CD14-positive monocyte (primary cell): ENCODE results near the gene BDKRB2. TPM values are rescaled to one million over a fixed set of nuclear protein-coding genes. Genes with fewer than 3 reads are reported as not detected.
"Not testable (repeated sequence)": the region's sequence is repeated elsewhere in the genome, so short reads cannot be mapped to it uniquely, and the experiment has no call there.

ENCODE experiments used
- DNase-seq, 3 donors: peaks; one replicate each; pipeline ENCODE4 v3.0.0-alpha.2; 2011 to 2022
- H2AFZ ChIP-seq: 2 replicates; pipeline ENCODE4 v1.6.0; 2012; ENCODE audit warnings: mild to moderate bottlenecking, low read depth, low read length, inconsistent platforms; ENCODE audit not compliant: insufficient read depth, poor library complexity, severe bottlenecking
- H3K27ac ChIP-seq, 2 donors: 1 replicate in 1 of 2; 2 replicates in 1 of 2; pipeline ENCODE4 v1.5.1; 2012 to 2013; ENCODE audit warnings: low read length in 2 of 2, control low read depth in 1 of 2, inconsistent platforms in 1 of 2, low read depth in 1 of 2, mild to moderate bottlenecking in 1 of 2
- H3K27me3 ChIP-seq, 2 donors: one replicate each; pipeline versions ENCODE4 v1.6.0 to v1.6.1; 2011 to 2013; ENCODE audit warnings: low read length in 2 of 2; ENCODE audit not compliant: control insufficient read depth in 2 of 2, insufficient read depth in 2 of 2
- H3K36me3 ChIP-seq, 2 donors: replicated peaks in 1 of 2; 1 replicate in 1 of 2; 2 replicates in 1 of 2; pipeline versions ENCODE4 v1.5.1 to v1.6.1; 2012 to 2013; ENCODE audit warnings: low read length in 2 of 2, control low read depth in 1 of 2, inconsistent platforms in 1 of 2, mild to moderate bottlenecking in 1 of 2; ENCODE audit not compliant: insufficient read depth in 2 of 2, control insufficient read depth in 1 of 2
- H3K4me1 ChIP-seq, 2 donors: 1 replicate in 1 of 2; 2 replicates in 1 of 2; pipeline versions ENCODE4 v1.5.1 to v1.6.1; 2012 to 2013; ENCODE audit warnings: low read length in 2 of 2, control low read depth in 1 of 2, inconsistent platforms in 1 of 2, mild to moderate bottlenecking in 1 of 2, moderate library complexity in 1 of 2; ENCODE audit not compliant: insufficient read depth in 2 of 2, control insufficient read depth in 1 of 2
- H3K4me2 ChIP-seq: replicated peaks from 2 replicates; pipeline ENCODE3; 2012; ENCODE audit warnings: low read length, moderate library complexity, mild to moderate bottlenecking; ENCODE audit not compliant: poor library complexity, severe bottlenecking; ENCODE audit errors: extremely low read depth
- H3K4me3 ChIP-seq, 3 experiments: fragments of 200-600 bp in 1 of 3; sonication (generic) in 1 of 3; replicated peaks in 1 of 3; 1 replicate in 2 of 3; 2 replicates in 1 of 3; pipeline ENCODE4 v1.5.1; 2011 to 2013; ENCODE audit warnings: low read length in 3 of 3, mild to moderate bottlenecking in 3 of 3, control low read depth in 2 of 3, low read depth in 2 of 3, inconsistent platforms in 1 of 3, moderate library complexity in 1 of 3
- H3K79me2 ChIP-seq: 2 replicates; pipeline ENCODE4 v1.6.0; 2012; ENCODE audit warnings: mild to moderate bottlenecking, control low read depth, inconsistent platforms, low read length, moderate library complexity; ENCODE audit not compliant: insufficient read depth
- H3K9ac ChIP-seq: 2 replicates; pipeline ENCODE4 v1.6.0; 2017; ENCODE audit warnings: low read length, mild to moderate bottlenecking; ENCODE audit not compliant: insufficient read depth, poor library complexity, severe bottlenecking
- H3K9me3 ChIP-seq, 2 donors: replicated peaks in 1 of 2; 1 replicate in 1 of 2; 2 replicates in 1 of 2; pipeline versions ENCODE4 v1.5.1 to v1.6.1; 2012 to 2013; ENCODE audit warnings: low read length in 2 of 2, control low read depth in 1 of 2; ENCODE audit not compliant: control insufficient read depth in 1 of 2, insufficient read depth in 1 of 2
- H4K20me1 ChIP-seq: 2 replicates; pipeline ENCODE4 v1.6.0; 2012; ENCODE audit warnings: mild to moderate bottlenecking, low read length, control low read depth, moderate library complexity; ENCODE audit not compliant: insufficient read depth
- H3K27ac Mint-ChIP-seq, 7 donors: one replicate each; pipeline ENCODE4 v1.8.0; 2020; ENCODE audit warnings: mild to moderate bottlenecking in 7 of 7, mixed read lengths in 7 of 7, moderate library complexity in 6 of 7, inconsistent platforms in 2 of 7
- H3K27me3 Mint-ChIP-seq, 3 donors: one replicate each; pipeline ENCODE4 v1.8.0; 2021 to 2022; ENCODE audit warnings: low read depth in 3 of 3, mild to moderate bottlenecking in 3 of 3, mixed read lengths in 3 of 3, moderate library complexity in 3 of 3, inconsistent platforms in 1 of 3
- H3K36me3 Mint-ChIP-seq, 2 donors: one replicate each; pipeline ENCODE4 v1.8.0; 2020; ENCODE audit warnings: mixed read lengths in 2 of 2, inconsistent platforms in 1 of 2, mild to moderate bottlenecking in 1 of 2
- H3K4me1 Mint-ChIP-seq: one replicate; pipeline ENCODE4 v1.8.0; 2020; ENCODE audit warnings: mild to moderate bottlenecking, mixed read lengths
- H3K4me3 Mint-ChIP-seq, 2 donors: one replicate each; pipeline ENCODE4 v1.8.0; 2020; ENCODE audit warnings: mild to moderate bottlenecking in 2 of 2, mixed read lengths in 2 of 2, moderate library complexity in 1 of 2
- H3K9me3 Mint-ChIP-seq, 7 donors: one replicate each; pipeline ENCODE4 v1.8.0; 2020 to 2022; ENCODE audit warnings: mixed read lengths in 7 of 7, mild to moderate bottlenecking in 6 of 7, moderate library complexity in 6 of 7, inconsistent platforms in 2 of 7
- CTCF ChIP-seq: fragments of 200-600 bp; IDR thresholded peaks from one replicate; pipeline ENCODE4 v1.8.0; 2022; ENCODE audit warnings: antibody characterized with exemption, mild to moderate bottlenecking
- WGBS: methylation state at CpG from one replicate; pipeline ENCODE4 v1.1.5; 2013; ENCODE audit warnings: missing lambda C conversion rate; ENCODE audit not compliant: insufficient coverage; 5-methylcytosine and 5-hydroxymethylcytosine counted together
- intact Hi-C, 2 donors: fragments of 100-400 bp; cut with micrococcal nuclease; formaldehyde crosslinking; loops; one replicate each; pipeline versions ENCODE4 v1.15.0 to v1.15.1; 2023
- polyA plus RNA-seq, 3 donors: library from polyadenylated mRNA; depleted of rRNA in 1 of 3; unstranded in 2 of 3; stranded (reverse) in 1 of 3; fragments of 300-500 nt in 2 of 3; fragments of >200 nt in 1 of 3; fragmentation: Illumina TruSeq in 2 of 3; gene quantifications; 1 replicate in 2 of 3; 2 replicates in 1 of 3; pipeline ENCODE4 v1.2.3, GENCODE V29; 2012 to 2021

BDKRB2 gene
- polyA plus RNA-seq, 3 donors = not detected

DNA sequence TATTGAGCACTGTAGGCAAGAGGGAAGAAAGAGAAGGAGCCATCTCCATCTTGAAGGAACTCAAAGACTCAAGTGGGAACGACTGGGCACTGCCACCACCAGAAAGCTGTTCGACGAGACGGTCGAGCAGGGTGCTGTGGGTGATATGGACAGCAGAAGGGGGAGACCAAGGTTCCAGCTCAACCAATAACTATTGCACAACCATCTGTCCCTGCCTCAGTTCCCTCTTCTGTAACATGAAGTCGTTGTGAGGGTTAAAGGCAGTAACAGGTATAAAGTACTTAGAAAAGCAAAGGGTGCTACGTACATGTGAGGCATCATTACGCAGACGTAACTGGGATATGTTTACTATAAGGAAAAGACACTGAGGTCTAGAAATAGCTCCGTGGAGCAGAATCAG, 37.5 kb downstream of the BDKRB2 start:
- no peak overlapping the region for H3K27ac Mint-ChIP-seq
- H3K4me3 Mint-ChIP-seq = no peak overlapping the region
- Histone ChIP-seq H3K4me2 (no peak overlapping the region), H3K79me2 (no peaks in the 10 kb centered on the region), H4K20me1 (no peaks in the 10 kb centered on the region), H3K9ac (no peak overlapping the region), H3K27me3 (no peaks in the 10 kb centered on the region), H3K9me3 (peaks cover 0 to 6% of the 10 kb centered on the region in 2 donors), H3K27ac (no peak overlapping the region), H3K36me3 (no peaks in the 10 kb centered on the region), H2AFZ (no peak overlapping the region), H3K4me1 (no peaks in the 10 kb centered on the region), H3K4me3 (no peak overlapping the region)
- intact Hi-C loops = no loop called here
- peaks cover 0 to 10% (median 7%) of the 10 kb centered on the region in 7 donors for H3K9me3 Mint-ChIP-seq
- DNase-seq = no peak
- H3K36me3 Mint-ChIP-seq = no peaks in the 10 kb centered on the region
- 83% methylated on average over 3 of the region's 10 CpGs for WGBS
- TF ChIP-seq CTCF = no peak
- peaks cover 5 to 8% (median 5%) of the 10 kb centered on the region in 3 donors for H3K27me3 Mint-ChIP-seq
- H3K4me1 Mint-ChIP-seq = no peaks in the 10 kb centered on the region

GRCh38 chr14:96243785-96244184, 39.1 kb downstream of the BDKRB2 start:
- peaks cover 5 to 8% (median 5%) of the 10 kb centered on the region in 3 donors for H3K27me3 Mint-ChIP-seq
- Histone ChIP-seq H2AFZ (no peak overlapping the region), H3K4me1 (peaks cover 4 to 7% of the 10 kb centered on the region in 2 donors), H3K36me3 (no peaks in the 10 kb centered on the region), H3K27ac (no peak overlapping the region), H3K4me3 (no peak overlapping the region), H3K79me2 (no peaks in the 10 kb centered on the region), H3K4me2 (no peak overlapping the region), H3K9me3 (peaks cover 0 to 6% of the 10 kb centered on the region in 2 donors), H4K20me1 (no peaks in the 10 kb centered on the region), H3K27me3 (no peaks in the 10 kb centered on the region), H3K9ac (no peak overlapping the region)
- peaks cover 0 to 10% (median 7%) of the 10 kb centered on the region in 7 donors for H3K9me3 Mint-ChIP-seq
- no peak for TF ChIP-seq CTCF
- H3K4me1 Mint-ChIP-seq = peaks cover 4% of the 10 kb centered on the region
- H3K36me3 Mint-ChIP-seq = no peaks in the 10 kb centered on the region
- DNase-seq = no peak
- WGBS = 94% methylated on average over 4 of the region's 5 CpGs
- H3K27ac Mint-ChIP-seq = no peak overlapping the region
- no peak overlapping the region for H3K4me3 Mint-ChIP-seq
- intact Hi-C loops = no loop called here

- intact Hi-C loops, H3K36me3 ChIP-seq, H3K9ac ChIP-seq, H3K36me3 Mint-ChIP-seq, H3K79me2 ChIP-seq, H4K20me1 ChIP-seq, H3K9me3 ChIP-seq, DNase-seq, H3K27me3 ChIP-seq, H3K27me3 Mint-ChIP-seq, H2AFZ ChIP-seq, H3K4me2 ChIP-seq, H3K4me3 Mint-ChIP-seq, H3K27ac ChIP-seq, H3K4me3 ChIP-seq: not testable (repeated sequence)
- WGBS = no CpG with 5 or more reads among the region's 3 CpGs
- peaks cover 0 to 10% (median 7%) of the 10 kb centered on the region in 7 donors for H3K9me3 Mint-ChIP-seq
- peaks cover 17% of the 10 kb centered on the region for H3K4me1 Mint-ChIP-seq
- peaks cover 15 to 19% of the 10 kb centered on the region in 2 donors for H3K4me1 ChIP-seq
- peak overlapping the region in 1 of 7 donors; percentile 76 for H3K27ac Mint-ChIP-seq
Measured at GRCh38 chr14:96245074-96245473, 40.4 kb downstream of the BDKRB2 start.
